Measurements from ENCODE around the gene M1AP.
"Not testable (repeated sequence)": the region's sequence is repeated elsewhere in the genome, so short reads cannot be mapped to it uniquely, and the experiment has no call there.

The M1AP gene

GRCh38 chr2:74646834-74647482, 1.2 kb downstream of the M1AP start:
- no peak for DNase-seq

GRCh38 chr2:74646201-74646600, 1.9 kb downstream of the M1AP start:
- no peak for DNase-seq

- no peak for DNase-seq
These were observed 2.8 kb downstream of the M1AP start for GRCh38 chr2:74645344-74645743.

GRCh38 chr2:74639550-74639949, 8.6 kb downstream of the M1AP start:
- DNase-seq = no peak

GRCh38 chr2:74632939-74633312, 15.2 kb downstream of the M1AP start:
- no peak for DNase-seq

- no peak for DNase-seq
These were observed 15.8 kb downstream of the M1AP start for GRCh38 chr2:74632209-74632938.

- DNase-seq = not testable (repeated sequence)
These were observed 17.7 kb downstream of the M1AP start for GRCh38 chr2:74630454-74630853.

- no peak for DNase-seq
These were observed 19.5 kb downstream of the M1AP start for GRCh38 chr2:74628538-74629105.

- DNase-seq = no peak
These were observed 22.3 kb downstream of the M1AP start for GRCh38 chr2:74625658-74626425.

- DNase-seq = no peak
These were observed 27.5 kb downstream of the M1AP start for GRCh38 chr2:74620671-74621070.

GRCh38 chr2:74619651-74620297, 28.4 kb downstream of the M1AP start:
- no peak for DNase-seq

GRCh38 chr2:74618410-74619083, 29.6 kb downstream of the M1AP start:
- DNase-seq = no peak

- DNase-seq = no peak
These were observed 31.0 kb downstream of the M1AP start for GRCh38 chr2:74617122-74617521.

- no peak for DNase-seq
These were observed 41.2 kb downstream of the M1AP start for GRCh38 chr2:74606927-74607326.

- DNase-seq = no peak
These were observed 44.7 kb downstream of the M1AP start for GRCh38 chr2:74603282-74604000.

GRCh38 chr2:74602586-74603281, 45.4 kb downstream of the M1AP start:
- DNase-seq = no peak

- no peak for DNase-seq
These were observed 48.5 kb downstream of the M1AP start for GRCh38 chr2:74599676-74600075.

GRCh38 chr2:74597410-74597809, 50.7 kb downstream of the M1AP start:
- DNase-seq = no peak

- DNase-seq = no peak
These were observed 51.5 kb downstream of the M1AP start for GRCh38 chr2:74596584-74596983.

- no peak for DNase-seq
These were observed 54.0 kb downstream of the M1AP start for GRCh38 chr2:74593826-74594772.
